Cardiac septum (tissue), 1 donor: Measurements from ENCODE around the gene IP6K3. TPM values are rescaled to one million over a fixed set of nuclear protein-coding genes. Genes with fewer than 3 reads are reported as not detected.

Source experiments
- DNase-seq: peaks from one replicate; pipeline ENCODE4 v3.0.0-alpha.2; 2020; ENCODE audit warnings: low spot score
- intact Hi-C: fragments of 100-400 bp; cut with DNase I; formaldehyde crosslinking; loops from one replicate; pipeline ENCODE4 v1.14.0; 2022
- total RNA-seq: library from RNA; stranded (reverse); fragmentation: NEBNext Ultra II Directional; extraction: Animal tissue kit (Norgen Biotek cat#: 25700); gene quantifications from one replicate; pipeline ENCODE4 v1.2.1, GENCODE V29; 2021
- donor health status: DM: no; HTN: no; CAD: no.

IP6K3 gene
- total RNA-seq, 1 donor from 2014 or later = 16.6 TPM

DNA sequence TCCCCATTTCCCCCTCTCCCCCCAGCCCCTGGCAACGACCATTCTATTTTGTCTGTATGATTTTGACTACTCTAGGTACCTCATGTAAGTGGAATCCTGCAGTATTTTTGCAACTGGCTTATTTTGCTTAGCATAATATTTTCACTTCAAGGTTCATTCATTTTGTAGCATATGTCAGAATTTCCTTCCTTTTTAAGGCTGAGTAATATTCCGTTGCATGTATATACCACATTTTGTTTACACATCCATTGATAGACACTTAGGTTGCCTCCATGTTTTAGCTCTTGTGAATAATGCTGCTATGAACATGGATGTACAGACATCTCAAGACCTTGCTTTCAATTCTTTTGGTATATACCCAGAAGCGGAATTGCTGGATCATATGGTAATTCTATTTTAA, 33.8 kb downstream of the IP6K3 start:
- no peak for DNase-seq
- intact Hi-C loops = no loop called here

DNA sequence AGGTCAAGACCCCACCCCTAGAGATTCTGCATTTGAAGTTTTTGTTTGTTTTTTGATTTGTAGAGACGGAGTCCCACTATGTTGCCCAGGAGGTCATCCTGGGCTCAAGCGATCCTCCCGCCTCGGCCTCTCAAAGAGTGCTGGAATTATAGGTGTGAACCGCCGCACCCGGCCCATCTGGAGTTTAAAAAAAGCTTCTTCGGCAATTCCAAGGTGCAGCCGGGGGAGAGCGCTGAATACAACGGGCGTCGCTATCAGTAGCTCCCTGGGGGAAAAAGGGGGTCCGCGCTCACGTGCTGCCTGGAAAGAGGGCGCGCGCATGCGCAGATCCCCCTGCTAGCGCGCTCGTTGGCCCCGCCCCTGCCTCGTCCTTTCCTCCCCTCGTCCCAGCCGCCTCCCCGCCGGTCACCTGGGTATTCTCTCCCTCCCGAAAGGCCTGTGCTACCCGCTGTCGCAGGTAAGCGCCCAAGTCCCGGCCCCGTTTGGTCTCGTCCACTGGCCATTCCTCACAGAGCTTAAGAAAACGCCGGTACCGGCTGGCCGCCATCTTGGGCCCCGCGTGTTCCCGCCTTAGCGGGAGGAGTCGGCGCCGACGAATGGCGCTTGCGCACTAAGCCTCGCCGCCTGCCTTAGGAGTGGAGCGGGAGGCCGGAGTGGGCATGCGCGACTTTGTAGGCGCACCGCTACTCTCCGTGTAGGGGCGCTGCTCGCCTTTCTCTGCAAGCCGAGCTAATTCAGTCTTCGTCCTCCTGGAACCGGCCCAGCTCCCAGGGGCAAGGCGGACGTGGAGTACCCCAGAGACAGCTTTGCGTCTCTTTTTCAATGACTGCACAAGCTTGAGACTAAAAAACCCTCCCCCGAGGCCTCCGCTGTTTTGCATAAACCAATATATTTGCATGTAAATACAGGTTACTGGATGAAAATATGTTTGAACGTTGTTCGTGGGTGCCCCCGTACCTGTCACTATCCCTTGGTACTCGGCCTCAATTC, 35.3 kb downstream of the IP6K3 start, which contains the start of gene UQCC2:
Gene UQCC2, minus strand, starts transcription at position 561 of the 990 bp plus-strand sequence. Its CDS starts 14 bp downstream, at position 547.
- intact Hi-C loops = loop anchor here (2.0 kb wide), 1 partner anchor 49 kb away; no protein-coding TSS in a partner anchor

DNA sequence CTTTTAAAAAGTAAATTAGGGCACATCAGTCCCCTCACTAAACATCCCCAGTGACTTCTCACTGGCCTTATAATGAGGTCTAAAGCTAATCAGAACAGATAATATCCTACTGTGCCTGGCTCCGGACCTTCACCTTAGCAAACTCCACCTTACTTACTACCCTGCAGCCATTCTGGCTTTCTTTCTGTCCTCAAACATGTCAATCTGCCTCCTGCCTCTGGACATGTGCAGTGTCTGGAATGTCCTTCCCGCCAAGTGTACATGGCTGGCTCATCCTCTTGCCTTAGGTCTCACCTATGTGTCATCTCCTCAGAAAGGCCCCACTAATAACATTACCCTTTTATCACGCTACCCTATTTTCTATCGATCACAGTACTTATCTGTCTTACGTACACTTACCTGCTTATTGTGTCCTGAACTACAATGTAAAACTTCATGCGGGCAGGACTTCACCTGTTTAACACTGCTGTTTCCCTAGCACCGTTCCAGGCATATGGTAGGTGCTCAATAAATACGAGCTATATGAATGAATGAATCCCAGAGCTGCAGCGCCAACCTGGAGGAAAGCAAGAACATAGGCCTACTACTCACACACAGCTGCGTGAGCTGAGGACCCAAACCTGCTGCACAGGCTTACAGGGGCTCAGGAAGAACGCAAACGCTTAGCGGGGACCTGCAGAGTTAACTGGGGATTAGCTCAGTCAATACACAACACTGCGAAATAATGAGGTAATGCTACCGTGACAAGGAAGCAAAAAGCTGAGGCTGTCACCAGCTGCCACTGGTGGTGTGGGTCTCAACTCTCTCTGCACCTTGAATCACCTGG, 36.2 kb downstream of the IP6K3 start:
- no peak for DNase-seq
- intact Hi-C loops = loop anchor here (2.0 kb wide), 1 partner anchor 50 kb away; no protein-coding TSS in a partner anchor

More for the DNA sequence above, 35.3 kb downstream of the IP6K3 start, which contains the start of gene UQCC2:
- peak; percentile 99 for DNase-seq

DNA sequence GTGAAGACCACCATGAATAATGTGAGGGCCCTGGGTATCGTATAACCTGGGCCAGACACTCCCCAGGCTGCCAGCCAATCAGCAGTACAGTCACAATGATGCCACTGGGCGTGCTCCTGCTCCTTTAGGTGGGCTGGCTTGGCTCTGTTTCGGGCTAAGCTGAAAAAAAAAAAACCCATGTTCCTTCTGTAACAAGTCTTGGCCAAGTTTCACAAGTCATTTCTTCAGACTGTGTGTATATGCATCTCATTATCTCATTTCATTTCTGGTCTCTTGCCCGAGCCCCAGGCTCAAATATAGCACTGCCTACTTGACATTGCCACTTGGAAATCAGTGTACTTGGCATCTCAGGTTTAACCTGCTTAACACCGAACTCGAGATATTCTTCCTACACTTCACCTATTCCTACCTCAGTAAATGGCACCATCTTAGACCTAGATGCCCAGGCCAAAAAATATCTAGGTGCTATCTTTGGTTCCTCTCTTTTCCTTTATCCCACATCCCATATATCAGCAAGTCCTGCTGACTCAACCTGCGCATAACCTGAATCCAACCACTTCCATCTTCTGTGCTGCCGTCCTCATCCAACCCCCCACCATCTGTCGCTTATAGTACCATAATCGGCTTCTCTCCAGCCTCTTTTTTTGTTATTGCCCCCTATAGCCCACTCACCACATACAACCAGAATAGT, 37.0 kb downstream of the IP6K3 start:
- DNase-seq = no peak

DNA sequence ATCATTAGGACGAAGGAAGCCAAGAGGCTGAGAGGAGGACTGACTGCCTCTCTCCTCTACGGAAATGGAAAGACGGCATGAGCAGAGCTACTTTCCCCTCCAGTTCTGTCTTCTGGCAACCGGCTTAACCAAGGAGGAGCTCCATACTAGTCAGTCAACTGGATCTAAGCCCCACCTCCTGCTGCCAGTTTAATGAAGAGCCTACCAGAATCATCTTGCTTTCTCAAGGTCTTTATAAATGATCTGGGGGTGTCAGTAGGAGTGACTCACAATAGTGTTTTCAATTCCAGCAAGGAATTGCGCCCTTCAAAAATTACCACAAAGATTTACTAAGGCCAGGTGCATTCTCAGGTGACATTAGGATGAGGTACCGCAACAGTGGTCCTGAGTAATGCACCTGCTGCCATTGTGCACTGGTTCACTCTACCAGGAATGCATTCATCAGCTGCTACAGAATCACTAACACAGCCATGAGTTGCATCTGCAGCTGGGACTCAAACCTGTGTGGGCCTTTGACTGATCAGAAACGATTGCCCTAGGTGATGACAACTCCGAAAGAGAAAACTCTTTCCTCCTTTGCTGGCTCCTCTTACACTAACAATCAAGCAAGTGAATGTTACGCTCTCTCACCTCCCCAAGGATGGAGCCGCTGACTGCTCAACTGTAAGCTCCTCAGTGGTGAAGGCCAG, 38.0 kb downstream of the IP6K3 start:
- no peak for DNase-seq
- intact Hi-C loops = no loop called here

More for the DNA sequence above, 37.0 kb downstream of the IP6K3 start:
- intact Hi-C loops = loop anchor here (2.0 kb wide), 1 partner anchor 51 kb away; no protein-coding TSS in a partner anchor

DNA sequence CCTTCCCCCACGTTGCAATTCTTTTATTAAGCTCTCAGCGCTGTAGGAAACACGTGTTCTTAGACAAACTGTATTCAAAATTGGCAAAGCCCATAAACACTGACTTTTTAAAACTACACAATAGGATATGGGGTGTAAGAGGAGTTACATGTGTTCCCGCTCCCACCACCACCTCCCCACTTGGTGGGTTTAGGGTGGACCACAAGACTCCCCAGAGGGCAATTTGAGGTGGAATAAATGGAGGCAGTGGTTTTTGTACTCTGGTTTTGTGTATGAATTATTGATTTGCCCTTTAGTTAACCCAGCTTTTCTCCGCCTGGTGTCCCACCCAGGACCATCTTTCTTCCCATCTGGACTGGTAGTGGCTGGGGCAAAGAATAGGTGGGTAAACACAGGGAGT, 38.9 kb downstream of the IP6K3 start:
- intact Hi-C loops = no loop called here

DNA sequence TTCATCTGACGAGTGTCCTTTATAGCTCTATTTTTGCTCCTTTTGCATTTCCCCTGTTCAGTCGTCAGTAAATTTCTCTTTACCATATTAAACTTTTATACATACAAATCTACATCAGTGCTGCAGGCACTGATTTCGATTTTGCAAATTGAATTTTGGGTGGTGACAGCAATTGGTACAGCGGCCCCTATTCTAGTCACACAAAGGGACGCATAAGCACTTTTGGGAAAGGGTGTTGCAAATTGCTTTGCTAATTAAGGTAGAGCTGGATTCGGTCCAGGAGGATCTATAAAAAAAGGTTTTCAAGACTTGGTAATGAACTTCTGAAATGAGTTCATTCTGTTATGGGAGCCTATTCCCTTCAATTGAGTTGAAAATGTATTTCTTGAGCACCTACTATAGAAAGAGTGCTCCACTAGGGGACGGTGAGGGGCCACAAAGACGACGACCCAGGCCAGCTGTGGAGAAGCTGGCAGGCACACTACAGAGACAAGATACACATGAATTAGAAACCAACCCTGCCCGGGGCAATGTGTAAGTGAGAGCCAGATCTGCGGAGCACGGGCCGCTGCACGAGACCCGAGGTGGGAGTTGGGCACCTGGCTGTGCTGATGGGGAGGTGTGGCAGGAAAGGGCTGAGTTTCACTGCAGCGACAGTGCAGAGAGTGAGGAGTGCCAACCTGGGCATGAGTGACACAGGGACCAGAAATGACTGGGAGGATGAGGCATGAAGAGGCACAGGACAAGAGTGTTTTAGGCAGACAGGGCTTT, 40.6 kb downstream of the IP6K3 start:
- DNase-seq = no peak
- intact Hi-C loops = no loop called here

More for the DNA sequence above, 38.9 kb downstream of the IP6K3 start:
- no peak for DNase-seq

DNA sequence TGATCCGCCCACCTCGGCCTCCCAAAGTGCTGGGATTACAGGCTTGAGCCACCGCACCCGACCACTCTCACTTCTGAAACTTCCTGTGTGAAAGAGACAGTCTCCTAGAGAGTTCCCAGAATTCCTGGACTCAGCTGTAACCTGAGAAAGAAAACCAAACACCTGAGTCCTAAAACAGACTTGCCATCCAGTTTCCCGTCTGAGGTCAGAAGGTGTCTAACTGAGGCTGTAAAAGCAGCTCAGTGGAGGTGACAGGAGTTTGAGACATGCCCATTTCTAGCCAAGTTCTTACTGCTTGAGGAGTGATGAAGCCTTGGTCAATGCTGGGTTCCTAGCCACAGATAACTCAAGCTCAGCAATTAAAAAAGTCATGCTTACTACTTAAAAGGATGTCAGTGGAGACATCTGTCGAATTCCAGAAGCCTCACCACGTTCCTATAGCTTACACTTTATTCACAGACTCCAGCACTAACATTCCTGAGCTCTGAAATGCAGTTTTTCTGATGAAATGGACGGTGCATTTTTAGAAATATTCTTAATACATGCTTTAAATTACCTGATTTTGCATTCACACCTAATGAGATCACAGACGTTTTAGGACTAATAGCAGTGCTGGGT, 41.3 kb downstream of the IP6K3 start:
- intact Hi-C loops = no loop called here
- DNase-seq = no peak

DNA sequence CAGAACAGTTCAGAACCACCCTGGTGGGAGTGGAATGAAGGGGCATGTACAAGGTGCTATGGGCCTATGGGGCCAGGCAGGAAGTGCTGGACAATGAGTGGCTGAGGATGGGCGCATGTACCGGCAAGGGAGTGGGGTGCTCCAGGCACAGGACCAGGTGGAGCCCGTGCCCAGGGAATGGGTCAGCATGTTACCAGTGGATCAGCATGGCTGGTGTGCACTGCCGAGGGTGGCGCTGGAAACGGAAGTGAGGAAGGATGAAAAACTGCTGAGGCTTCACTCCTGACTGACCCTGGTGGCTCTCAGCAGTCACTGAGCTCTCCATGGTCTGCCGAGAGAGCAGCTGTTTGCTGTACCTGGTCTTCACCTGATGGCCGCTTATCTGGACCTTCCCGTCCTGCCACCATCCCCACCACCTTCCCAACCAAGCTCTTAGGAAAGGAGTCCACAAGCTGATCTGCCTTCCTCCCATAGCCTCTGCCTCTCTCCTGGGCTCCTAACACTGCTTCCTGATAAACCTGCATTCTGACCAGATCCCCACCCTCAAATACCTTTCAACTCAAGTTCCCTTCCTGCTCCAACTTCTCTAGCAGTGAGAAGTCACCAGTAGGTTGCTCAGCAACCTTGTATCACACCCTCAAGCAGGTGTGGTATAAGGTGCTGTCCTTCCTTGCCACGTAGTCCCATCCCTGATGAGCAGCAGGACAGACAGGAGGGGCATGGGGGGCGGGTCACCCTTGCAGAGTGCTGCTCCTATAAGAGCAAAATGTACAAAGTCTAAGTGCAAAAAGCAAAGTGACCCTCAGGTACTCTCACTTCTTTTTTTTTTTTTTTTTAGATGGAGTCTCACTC, 42.3 kb downstream of the IP6K3 start:
- no peak for DNase-seq
- intact Hi-C loops = no loop called here

DNA sequence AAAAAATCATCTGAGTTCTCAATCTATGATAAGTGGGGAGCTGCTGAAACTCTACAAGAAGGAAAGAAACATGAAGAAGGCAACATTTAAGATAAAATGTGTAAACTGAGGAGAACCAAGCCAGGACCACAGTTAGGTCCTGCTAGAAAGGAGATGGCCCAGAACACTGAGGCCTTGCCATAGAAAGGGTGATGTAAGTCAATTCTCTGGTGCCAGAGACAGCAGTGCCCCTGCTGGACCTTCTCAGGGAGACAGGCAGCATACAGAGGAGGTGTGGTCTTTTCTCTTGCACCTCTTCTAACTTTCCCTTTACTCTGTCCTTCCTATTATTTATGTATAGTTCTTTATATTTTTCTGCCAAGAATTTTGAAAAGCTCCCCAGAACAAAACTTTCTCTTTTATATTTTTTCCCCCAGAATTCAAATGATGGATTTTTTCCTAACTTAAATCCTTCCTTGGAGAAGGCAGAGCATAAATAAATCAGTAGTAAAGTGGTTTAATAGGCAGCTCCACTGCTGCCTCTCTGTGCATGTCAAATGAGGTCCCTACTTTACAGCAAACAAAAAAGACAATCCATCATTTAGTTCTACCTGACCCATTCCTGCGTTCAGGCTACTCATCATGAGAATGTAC, 44.2 kb downstream of the IP6K3 start:
- no peak for DNase-seq
- intact Hi-C loops = no loop called here

DNA sequence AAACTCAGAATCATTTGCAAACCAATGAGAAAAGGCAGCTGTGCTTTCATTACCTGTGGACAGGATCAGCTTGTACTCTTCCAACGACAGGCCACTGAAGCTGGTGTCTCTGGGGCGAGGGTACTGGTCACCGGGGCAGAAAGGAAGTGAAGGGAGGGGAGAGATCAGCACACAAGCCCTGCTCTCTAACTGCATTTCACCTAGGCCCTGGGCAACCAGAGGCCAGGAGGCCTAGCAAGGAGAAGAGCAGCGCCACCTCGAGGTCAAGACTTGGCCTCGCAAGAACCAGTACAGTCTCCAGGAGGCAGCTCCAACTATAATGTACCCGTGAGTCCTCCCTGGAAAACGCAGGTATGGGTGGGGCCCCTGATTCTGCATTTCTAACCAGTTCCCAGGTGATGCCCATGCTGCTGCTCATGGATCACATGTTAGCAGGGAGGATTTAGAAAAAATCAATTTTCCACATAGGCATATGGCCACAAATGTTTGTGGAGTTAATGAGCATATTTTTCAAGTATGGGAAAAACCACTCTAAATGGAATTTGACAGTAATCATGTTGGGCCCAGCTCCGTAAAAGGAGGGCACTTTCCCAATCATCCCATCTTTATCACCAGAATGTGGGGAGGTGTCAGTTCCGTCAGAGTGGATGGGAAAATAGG, 46.2 kb downstream of the IP6K3 start:
- intact Hi-C loops = loop anchor here (2.0 kb wide), 1 partner anchor 112 kb away; no protein-coding TSS in a partner anchor
- DNase-seq = no peak

DNA sequence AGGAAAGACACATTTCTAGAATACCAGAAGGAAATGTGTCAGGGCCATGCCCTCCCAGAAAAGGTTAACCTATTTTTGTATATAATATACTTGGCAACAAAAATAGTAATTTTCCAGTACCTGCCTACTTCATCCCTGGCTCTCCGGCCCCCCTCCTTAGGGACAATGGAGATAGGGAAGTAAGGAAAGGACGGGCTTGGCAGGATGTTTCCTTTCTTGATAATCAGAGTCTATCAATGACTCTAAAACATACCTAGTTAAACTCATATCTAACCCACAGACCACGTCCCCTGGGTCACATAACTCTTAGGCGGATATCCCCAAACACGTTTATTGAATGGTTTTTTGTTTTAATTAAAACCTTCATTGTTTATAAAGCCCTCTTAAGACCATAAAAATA, 47.0 kb downstream of the IP6K3 start:
- no peak for DNase-seq
- intact Hi-C loops = loop anchor here (2.0 to 10.0 kb wide), 2 partner anchors 111 to 285 kb away; partner anchors contain the start of genes CUTA and PHF1

DNA sequence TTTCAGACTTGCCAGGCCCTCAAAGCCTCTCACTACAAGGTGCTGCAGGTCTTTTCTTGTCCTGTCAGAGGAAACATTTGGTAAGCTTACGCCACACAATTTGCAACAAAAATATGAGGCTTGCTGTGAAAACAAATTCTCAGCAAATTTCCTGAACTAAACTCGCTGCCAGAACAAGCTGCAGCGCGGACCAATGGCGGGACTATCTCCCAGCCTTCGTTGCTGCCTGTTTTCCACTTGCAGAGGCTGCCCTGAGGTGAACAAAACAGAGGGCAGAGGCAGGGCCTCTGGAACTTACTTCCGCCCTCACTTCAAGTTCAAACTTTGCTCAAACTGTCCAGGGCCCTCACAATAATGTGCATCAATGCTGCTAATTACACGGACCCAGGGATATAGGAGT, 47.6 kb downstream of the IP6K3 start:
- DNase-seq = no peak
- intact Hi-C loops = loop anchor here (10.0 kb wide), 1 partner anchor 284 kb away; the partner anchor contains the start of genes CUTA and PHF1

DNA sequence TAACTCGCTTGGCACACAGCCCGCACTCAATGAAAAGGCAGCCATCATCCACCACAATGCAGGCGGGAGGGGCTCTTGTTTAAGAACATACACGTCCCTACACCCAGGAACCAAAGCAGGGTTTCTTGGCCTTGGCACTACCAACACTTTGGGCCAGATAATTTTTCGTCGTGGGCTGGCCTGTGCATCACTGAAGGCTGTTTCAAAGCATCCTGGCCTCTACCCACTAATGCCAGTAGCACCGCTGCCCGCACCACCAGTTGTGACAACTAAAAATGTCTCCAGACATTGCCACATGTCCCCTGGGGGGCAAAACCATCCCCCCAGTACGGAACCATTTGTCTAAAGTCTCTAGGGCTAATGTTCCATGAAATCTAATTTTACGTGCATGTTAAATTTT, 48.2 kb downstream of the IP6K3 start:
- DNase-seq = no peak
- intact Hi-C loops = loop anchor here (10.0 kb wide), 1 partner anchor 284 kb away; the partner anchor contains the start of genes CUTA and PHF1

DNA sequence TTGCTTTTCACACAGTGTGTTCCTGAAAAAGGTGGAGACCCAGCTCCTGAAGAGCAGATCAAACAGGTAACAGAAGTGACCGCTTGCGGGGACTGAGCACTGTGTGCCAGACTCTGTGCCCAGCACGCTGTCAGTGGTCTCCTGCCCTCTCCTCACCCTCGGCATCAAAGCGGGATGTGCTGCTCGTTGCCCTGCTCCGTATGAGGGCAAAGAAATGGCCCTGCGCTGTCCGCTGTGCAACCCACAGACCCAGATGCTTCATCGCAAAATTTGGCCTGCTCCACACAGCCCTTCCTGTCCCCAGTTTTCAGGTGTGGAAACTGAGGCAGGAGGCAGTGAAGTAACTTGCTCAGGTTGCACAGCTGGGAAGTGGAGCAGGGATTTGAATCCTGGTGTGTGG, 48.9 kb downstream of the IP6K3 start:
- intact Hi-C loops = loop anchor here (10.0 kb wide), 1 partner anchor 283 kb away; the partner anchor contains the start of genes CUTA and PHF1
- DNase-seq = no peak
